ENCODE data around the gene PHLDA2. TPM values are rescaled to one million over a fixed set of nuclear protein-coding genes. Genes with fewer than 3 reads are reported as not detected.
A peak's percentile ranks its signal among the peaks of the same experiment; 100 is the strongest.

The PHLDA2 gene
- total RNA-seq, 2 donors from 2014 or later, result 0.96 to 2.8 TPM

GRCh38 chr11:2921742-2922493, 7.3 kb downstream of the PHLDA2 start:
- Mint-ChIP-seq H3K27me3 (no peaks in the 10 kb centered on the region), H3K4me3 (no peak overlapping the region), H3K4me1 (peaks cover 2% of the 10 kb centered on the region), H3K27ac (no peak overlapping the region), H3K36me3 (ENCODE audit: low read depth) (no peaks in the 10 kb centered on the region)
- H3K9me3 ChIP-seq (ENCODE audit: control insufficient read depth, low read length, poor library complexity, severe bottlenecking), result no peaks in the 10 kb centered on the region
- no peak for ATAC-seq
- no peak for DNase-seq

GRCh38 chr11:2921261-2921660, 8.0 kb downstream of the PHLDA2 start:
- no peak overlapping the region for H3K27ac Mint-ChIP-seq
- no peak for ATAC-seq
- H3K4me3 Mint-ChIP-seq, result no peak overlapping the region
- no peak for DNase-seq
- H3K4me1 Mint-ChIP-seq, result peaks cover 2% of the 10 kb centered on the region
- H3K36me3 Mint-ChIP-seq (ENCODE audit: low read depth), result no peaks in the 10 kb centered on the region
- H3K27me3 Mint-ChIP-seq, result no peaks in the 10 kb centered on the region
- no peaks in the 10 kb centered on the region for H3K9me3 ChIP-seq (ENCODE audit: control insufficient read depth, low read length, poor library complexity, severe bottlenecking)

GRCh38 chr11:2920343-2920742, 8.9 kb downstream of the PHLDA2 start:
- no peak overlapping the region for H3K4me3 Mint-ChIP-seq
- H3K4me1 Mint-ChIP-seq, result peaks cover 2% of the 10 kb centered on the region
- H3K27ac Mint-ChIP-seq, result no peak overlapping the region
- H3K36me3 Mint-ChIP-seq (ENCODE audit: low read depth), result no peaks in the 10 kb centered on the region
- ATAC-seq (no peak), DNase-seq (no peak)
- H3K9me3 ChIP-seq (ENCODE audit: control insufficient read depth, low read length, poor library complexity, severe bottlenecking), result no peaks in the 10 kb centered on the region
- H3K27me3 Mint-ChIP-seq, result no peaks in the 10 kb centered on the region

- Mint-ChIP-seq H3K4me1 (peaks cover 2% of the 10 kb centered on the region), H3K27ac (no peak overlapping the region), H3K4me3 (no peak overlapping the region), H3K27me3 (no peaks in the 10 kb centered on the region), H3K36me3 (ENCODE audit: low read depth) (no peaks in the 10 kb centered on the region)
- DNase-seq (no peak), ATAC-seq (no peak)
- no peaks in the 10 kb centered on the region for H3K9me3 ChIP-seq (ENCODE audit: control insufficient read depth, low read length, poor library complexity, severe bottlenecking)
Observed at GRCh38 chr11:2919837-2920236, 9.4 kb downstream of the PHLDA2 start.

- Mint-ChIP-seq H3K4me3 (no peak overlapping the region), H3K27me3 (no peaks in the 10 kb centered on the region), H3K27ac (no peak overlapping the region), H3K36me3 (ENCODE audit: low read depth) (no peaks in the 10 kb centered on the region), H3K4me1 (peaks cover 2% of the 10 kb centered on the region)
- H3K9me3 ChIP-seq (ENCODE audit: control insufficient read depth, low read length, poor library complexity, severe bottlenecking), result no peaks in the 10 kb centered on the region
- DNase-seq, result no peak
- ATAC-seq, result no peak
Observed at GRCh38 chr11:2919188-2919587, 10.0 kb downstream of the PHLDA2 start.

GRCh38 chr11:2917842-2918490, 11.3 kb downstream of the PHLDA2 start:
- no peak overlapping the region for H3K4me3 Mint-ChIP-seq
- no peak for DNase-seq
- peaks cover 11% of the 10 kb centered on the region for H3K4me1 Mint-ChIP-seq
- no peaks in the 10 kb centered on the region for H3K27me3 Mint-ChIP-seq
- H3K27ac Mint-ChIP-seq, result no peak overlapping the region
- no peak for ATAC-seq
- no peaks in the 10 kb centered on the region for H3K9me3 ChIP-seq (ENCODE audit: control insufficient read depth, low read length, poor library complexity, severe bottlenecking)
- H3K36me3 Mint-ChIP-seq (ENCODE audit: low read depth), result no peaks in the 10 kb centered on the region

GRCh38 chr11:2916892-2917645, 12.2 kb downstream of the PHLDA2 start:
- DNase-seq, result no peak
- no peaks in the 10 kb centered on the region for H3K9me3 ChIP-seq (ENCODE audit: control insufficient read depth, low read length, poor library complexity, severe bottlenecking)
- Mint-ChIP-seq H3K4me1 (peaks cover 11% of the 10 kb centered on the region), H3K36me3 (ENCODE audit: low read depth) (no peaks in the 10 kb centered on the region), H3K27ac (no peak overlapping the region), H3K4me3 (no peak overlapping the region), H3K27me3 (no peaks in the 10 kb centered on the region)
- ATAC-seq, result no peak

GRCh38 chr11:2916114-2916891, 12.9 kb downstream of the PHLDA2 start:
- no peak overlapping the region for H3K27ac Mint-ChIP-seq
- H3K4me3 Mint-ChIP-seq, result no peak overlapping the region
- H3K36me3 Mint-ChIP-seq (ENCODE audit: low read depth), result peaks cover 2% of the 10 kb centered on the region
- H3K9me3 ChIP-seq (ENCODE audit: control insufficient read depth, low read length, poor library complexity, severe bottlenecking), result no peaks in the 10 kb centered on the region
- peaks cover 14% of the 10 kb centered on the region for H3K4me1 Mint-ChIP-seq
- H3K27me3 Mint-ChIP-seq, result no peaks in the 10 kb centered on the region
- no peak for ATAC-seq
- no peak for DNase-seq

- Mint-ChIP-seq H3K27me3 (no peaks in the 10 kb centered on the region), H3K4me3 (no peak overlapping the region), H3K4me1 (peaks cover 14% of the 10 kb centered on the region), H3K27ac (no peak overlapping the region), H3K36me3 (ENCODE audit: low read depth) (peaks cover 2% of the 10 kb centered on the region)
- no peak for ATAC-seq
- H3K9me3 ChIP-seq (ENCODE audit: control insufficient read depth, low read length, poor library complexity, severe bottlenecking), result no peaks in the 10 kb centered on the region
- no peak for DNase-seq
Observed at GRCh38 chr11:2915473-2915872, 13.7 kb downstream of the PHLDA2 start.

GRCh38 chr11:2914455-2915195, 14.6 kb downstream of the PHLDA2 start:
- Mint-ChIP-seq H3K36me3 (ENCODE audit: low read depth) (peaks cover 2% of the 10 kb centered on the region), H3K4me3 (no peak overlapping the region), H3K27me3 (no peaks in the 10 kb centered on the region), H3K4me1 (peaks cover 14% of the 10 kb centered on the region), H3K27ac (peak overlapping the region; percentile 16)
- DNase-seq (no peak), ATAC-seq (no peak)
- H3K9me3 ChIP-seq (ENCODE audit: control insufficient read depth, low read length, poor library complexity, severe bottlenecking), result no peaks in the 10 kb centered on the region

GRCh38 chr11:2913776-2914175, 15.4 kb downstream of the PHLDA2 start:
- no peaks in the 10 kb centered on the region for H3K9me3 ChIP-seq (ENCODE audit: control insufficient read depth, low read length, poor library complexity, severe bottlenecking)
- ATAC-seq (no peak), DNase-seq (no peak)
- H3K27me3 Mint-ChIP-seq, result no peaks in the 10 kb centered on the region
- no peak overlapping the region for H3K4me3 Mint-ChIP-seq
- peaks cover 2% of the 10 kb centered on the region for H3K36me3 Mint-ChIP-seq (ENCODE audit: low read depth)
- peak overlapping the region; percentile 83 for H3K27ac Mint-ChIP-seq
- H3K4me1 Mint-ChIP-seq, result peaks cover 11% of the 10 kb centered on the region

GRCh38 chr11:2913019-2913431, 16.2 kb downstream of the PHLDA2 start:
- H3K27ac Mint-ChIP-seq, result no peak overlapping the region
- H3K27me3 Mint-ChIP-seq, result no peaks in the 10 kb centered on the region
- H3K36me3 Mint-ChIP-seq (ENCODE audit: low read depth), result peaks cover 2% of the 10 kb centered on the region
- ATAC-seq (no peak), DNase-seq (no peak)
- no peak overlapping the region for H3K4me3 Mint-ChIP-seq
- H3K9me3 ChIP-seq (ENCODE audit: control insufficient read depth, low read length, poor library complexity, severe bottlenecking), result no peaks in the 10 kb centered on the region
- peaks cover 11% of the 10 kb centered on the region for H3K4me1 Mint-ChIP-seq
